LNCAP (cell line): Measurements from ENCODE around the gene PLA1A.

Experiments
- TF ChIP-seq, protein P1 (sequence below): fragments of 450-650 bp; IDR thresholded peaks from 2 replicates; pipeline ENCODE4 v1.5.1; 2017; ENCODE audit warnings: mild to moderate bottlenecking

PLA1A gene

DNA sequence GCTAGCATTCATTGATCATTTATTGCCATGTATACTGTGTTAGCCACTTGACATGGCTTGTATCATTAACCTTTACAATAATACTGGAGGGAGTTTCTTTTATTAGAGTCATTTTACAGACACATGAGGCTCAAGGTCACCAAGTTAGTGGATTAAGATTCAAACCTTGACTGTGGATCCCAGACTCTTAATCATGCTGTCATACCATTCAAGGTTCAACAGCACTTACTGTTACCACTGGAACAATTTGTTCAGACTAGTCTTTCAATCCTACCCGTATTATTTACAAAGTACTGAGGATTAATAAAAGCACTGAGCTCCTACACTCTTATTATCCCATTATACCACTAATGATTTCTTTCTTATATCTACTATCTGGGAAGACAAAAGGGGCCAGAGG, 78.3 kb downstream of the PLA1A start:
- TF ChIP-seq, protein P1, sequence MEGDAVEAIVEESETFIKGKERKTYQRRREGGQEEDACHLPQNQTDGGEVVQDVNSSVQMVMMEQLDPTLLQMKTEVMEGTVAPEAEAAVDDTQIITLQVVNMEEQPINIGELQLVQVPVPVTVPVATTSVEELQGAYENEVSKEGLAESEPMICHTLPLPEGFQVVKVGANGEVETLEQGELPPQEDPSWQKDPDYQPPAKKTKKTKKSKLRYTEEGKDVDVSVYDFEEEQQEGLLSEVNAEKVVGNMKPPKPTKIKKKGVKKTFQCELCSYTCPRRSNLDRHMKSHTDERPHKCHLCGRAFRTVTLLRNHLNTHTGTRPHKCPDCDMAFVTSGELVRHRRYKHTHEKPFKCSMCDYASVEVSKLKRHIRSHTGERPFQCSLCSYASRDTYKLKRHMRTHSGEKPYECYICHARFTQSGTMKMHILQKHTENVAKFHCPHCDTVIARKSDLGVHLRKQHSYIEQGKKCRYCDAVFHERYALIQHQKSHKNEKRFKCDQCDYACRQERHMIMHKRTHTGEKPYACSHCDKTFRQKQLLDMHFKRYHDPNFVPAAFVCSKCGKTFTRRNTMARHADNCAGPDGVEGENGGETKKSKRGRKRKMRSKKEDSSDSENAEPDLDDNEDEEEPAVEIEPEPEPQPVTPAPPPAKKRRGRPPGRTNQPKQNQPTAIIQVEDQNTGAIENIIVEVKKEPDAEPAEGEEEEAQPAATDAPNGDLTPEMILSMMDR = no peak

DNA sequence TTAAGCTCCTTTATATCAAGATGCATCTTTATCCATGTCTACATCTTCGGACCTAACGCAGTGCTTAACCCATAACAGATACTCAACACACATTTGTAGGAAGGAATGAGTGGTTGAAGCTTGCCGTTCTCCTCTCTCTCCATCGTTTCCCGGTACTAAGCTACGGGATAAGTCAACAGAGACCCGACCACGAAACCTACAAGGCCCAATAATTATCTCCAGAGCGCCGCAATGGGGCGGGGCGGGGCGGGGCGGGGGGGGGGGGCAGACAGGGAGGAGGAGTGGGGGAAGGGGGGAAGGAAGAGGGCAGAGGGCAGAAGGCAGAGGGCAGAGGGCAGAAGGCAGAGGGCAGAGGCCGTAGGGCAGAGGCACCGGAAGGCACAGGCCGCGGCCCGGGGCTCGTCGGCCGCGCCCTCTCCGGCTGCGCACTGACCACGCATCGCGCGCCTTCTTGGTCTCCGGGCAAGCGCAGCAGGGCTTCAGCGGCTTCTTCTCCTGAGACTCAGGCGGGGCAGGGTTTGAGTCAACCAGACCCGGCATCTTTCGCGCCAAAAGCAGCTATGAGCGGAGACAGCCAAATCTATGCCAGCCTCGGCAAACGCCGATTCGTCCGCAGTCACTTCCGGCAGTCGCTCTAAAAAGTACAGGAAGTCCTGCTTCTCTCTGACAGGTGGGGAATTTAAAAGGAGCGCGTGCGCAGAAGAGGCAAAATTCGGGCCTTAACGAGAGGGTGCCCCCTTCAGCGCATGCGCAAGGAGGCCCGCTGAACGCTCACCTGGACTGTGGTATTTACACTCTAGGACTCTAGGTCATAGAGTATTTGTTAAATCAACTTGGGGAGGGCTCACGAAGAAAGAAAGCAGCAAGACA, 79.3 kb downstream of the PLA1A start, which contains the start of gene COX17:
COX17 (minus strand) TSS at position 636 of the 870 bp plus-strand sequence; CDS start at position 540, 96 bp downstream.
- TF ChIP-seq, protein P1 = no peak

DNA sequence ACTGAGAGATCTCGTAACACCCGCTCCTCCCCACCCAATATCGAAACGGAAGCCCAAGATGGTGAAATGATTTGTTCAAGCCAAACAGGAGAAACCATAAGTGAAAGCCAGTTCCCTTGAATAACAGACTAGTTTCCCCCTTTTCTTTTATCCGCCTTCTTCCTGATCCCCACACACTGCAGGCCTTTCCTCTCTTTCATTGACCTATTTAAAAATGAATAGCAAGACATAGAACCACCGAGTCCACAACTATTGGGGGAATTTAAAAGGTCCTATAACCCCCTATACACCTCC, 79.9 kb downstream of the PLA1A start:
- TF ChIP-seq, protein P1 = no peak
